ENCODE data around the gene SSBP2. TPM values are rescaled to one million over a fixed set of nuclear protein-coding genes. Genes with fewer than 3 reads are reported as not detected.

Gene SSBP2
- total and polyA plus RNA-seq, 2 donors (not counting 3 experiments of a cell fraction or from before 2014, with no cell fraction given): 9.6 to 11.5 TPM

- CTCF ChIA-PET: no interaction called here
- Histone ChIP-seq H2AFZ (ENCODE audit: low read depth, low read length) (no peak overlapping the region), H3K9ac (replicated peaks; ENCODE audit: extremely low read depth, insufficient read depth, low read length) (no peak overlapping the region), H3K9me1 (replicated peaks; ENCODE audit: control insufficient read depth, extremely low read depth, insufficient read depth, low read length) (no peaks in the 10 kb centered on the region), H3K4me1 (ENCODE audit: control insufficient read depth, extremely low read depth, insufficient read depth, low read length) (no peaks in the 10 kb centered on the region), H3K27me3 (ENCODE audit: control insufficient read depth in 2 of 2, insufficient read depth in 2 of 2, low read length in 2 of 2) (no peaks in the 10 kb centered on the region), H3K79me2 (ENCODE audit: control insufficient read depth, insufficient read depth, low read length) (no peaks in the 10 kb centered on the region), H3K9me3 (replicated peaks; ENCODE audit: control insufficient read depth, insufficient read depth, low read length) (no peaks in the 10 kb centered on the region), H3K4me3 (replicated peaks in 1 of 3; ENCODE audit: insufficient read depth in 1 of 3, low read depth in 1 of 3, low read length in 3 of 3) (no peak overlapping the region), H3K4me2 (ENCODE audit: insufficient read depth, low read length) (no peak overlapping the region), H3K36me3 (ENCODE audit: control insufficient read depth in 2 of 2, extremely low read depth in 1 of 2, insufficient read depth in 2 of 2, low read length in 2 of 2) (no peaks in the 10 kb centered on the region), H3K27ac (ENCODE audit: insufficient read depth, low read depth, low read length) (no peak overlapping the region), H4K20me1 (replicated peaks; ENCODE audit: control insufficient read depth, extremely low read depth, insufficient read depth, low read length) (no peaks in the 10 kb centered on the region)
- FAIRE-seq (no peak), DNase-seq (ENCODE audit: low read depth, low spot score) (no peak)
- intact Hi-C loops (cut with micrococcal nuclease): no loop called here
- POLR2A ChIA-PET: no interaction called here
- dilution Hi-C loops (cut with MboI; ENCODE audit: extremely low pct_ligation_motif_present, low sequenced_read_pairs): no loop called here
- BruUV-seq (replicated peaks): no TSS peak
- TF ChIP-seq JUN (IDR thresholded peaks at IDR 0.05; ENCODE audit: borderline replicate concordance, insufficient read depth, insufficient read length, low read depth) (no peak), MYC (IDR thresholded peaks at IDR 0.05; ENCODE audit: low read depth, low read length) (no peak), POLR2AphosphoS5 (IDR thresholded peaks at IDR 0.05; ENCODE audit: insufficient read depth, low read depth, low read length) (no peak), CTCF (IDR thresholded peaks at IDR 0.05; ENCODE audit: extremely low read depth in 1 of 2, insufficient read depth in 1 of 2, low read depth in 1 of 2, low read length in 2 of 2) (no peak), GATA2 (IDR thresholded peaks at IDR 0.05; ENCODE audit: insufficient read depth, insufficient read length, low read depth, low read length) (no peak), MAX (IDR thresholded peaks at IDR 0.05; ENCODE audit: insufficient read depth, insufficient read length) (no peak), EZH2 (IDR thresholded peaks at IDR 0.05; ENCODE audit: borderline replicate concordance, low read depth, low read length, severe bottlenecking) (no peak), FOS (IDR thresholded peaks at IDR 0.05; ENCODE audit: borderline replicate concordance, insufficient read depth, low read length) (no peak), POLR2A (IDR thresholded peaks at IDR 0.05; ENCODE audit: low read depth, low read length) (no peak)
Observed at GRCh38 chr5:81401266-81401665, 349.6 kb downstream of the SSBP2 start.
